Heart left ventricle (tissue), 16 donors: ENCODE data around the gene LRRC15. TPM values are rescaled to one million over a fixed set of nuclear protein-coding genes. Genes with fewer than 3 reads are reported as not detected.

ENCODE experiments used
- ATAC-seq, 4 donors: fragments of 200-7000 bp; cut with Tn5 transposase; one replicate each; pipeline ENCODE4 v1.9.1; 2020 to 2022; ENCODE audit warnings: moderate library complexity in 4 of 4, mild to moderate bottlenecking in 3 of 4, moderate number of reproducible peaks in 1 of 4
- DNase-seq, 5 donors: peaks; one replicate each; pipeline ENCODE4 v3.0.0-alpha.2; 2020
- H3K27ac ChIP-seq, 12 donors: fragments of 200-600 bp; sonication (generic) in 4 of 12; one replicate each; pipeline versions ENCODE4 v1.5.0 to v1.8.0; 2016 to 2022; ENCODE audit warnings: mild to moderate bottlenecking in 2 of 12
- H3K27me3 ChIP-seq, 9 donors: fragments of 200-600 bp; sonication (generic) in 2 of 9; one replicate each; pipeline versions ENCODE4 v1.5.1 to v1.8.0; 2016 to 2022; ENCODE audit warnings: mild to moderate bottlenecking in 3 of 9
- H3K36me3 ChIP-seq, 9 donors: fragments of 200-600 bp; sonication (generic) in 2 of 9; one replicate each; pipeline versions ENCODE4 v1.5.0 to v1.8.0; 2018 to 2022; ENCODE audit warnings: mild to moderate bottlenecking in 2 of 9
- H3K4me1 ChIP-seq, 12 donors: fragments of 200-600 bp; sonication (generic) in 4 of 12; one replicate each; pipeline versions ENCODE4 v1.5.0 to v1.8.0; 2016 to 2022; ENCODE audit warnings: mild to moderate bottlenecking in 3 of 12
- H3K4me3 ChIP-seq, 12 donors: fragments of 200-600 bp; sonication (generic) in 4 of 12; one replicate each; pipeline versions ENCODE4 v1.5.0 to v1.8.0; 2017 to 2022; ENCODE audit warnings: mild to moderate bottlenecking in 9 of 12, moderate library complexity in 4 of 12
- H3K9me3 ChIP-seq, 12 donors: fragments of 200-600 bp; sonication (generic) in 4 of 12; one replicate each; pipeline versions ENCODE4 v1.5.0 to v1.8.0; 2016 to 2022; ENCODE audit warnings: mild to moderate bottlenecking in 1 of 12
- POLR2A ChIP-seq, 2 donors: fragments of 450-650 bp; IDR thresholded peaks; one replicate each; pipeline ENCODE4 v1.6.1; 2017; ENCODE audit warnings: antibody characterized with exemption in 2 of 2, mild to moderate bottlenecking in 2 of 2, moderate library complexity in 2 of 2
- WGBS, 4 donors: extraction: QIAGEN DNeasy Blood & Tissue Kit in 2 of 4; methylation state at CpG; one replicate each; pipeline versions ENCODE4 v1.1.5 to v1.1.7; 2013 to 2018; 5-methylcytosine and 5-hydroxymethylcytosine counted together
- intact Hi-C, 10 donors: fragments of 100-400 bp; cut with DNase I; formaldehyde crosslinking; loops; one replicate each; pipeline versions ENCODE4 v1.11.1 to v1.14.2; 2022
- polyA plus RNA-seq, 2 donors: library from polyadenylated mRNA; stranded (reverse); fragments of 200-250 nt; gene quantifications; one replicate each; pipeline ENCODE4 v1.2.3, GENCODE V29; 2013
- total RNA-seq, 9 donors: library from RNA; depleted of rRNA in 2 of 9; stranded (reverse); fragments of >200 nt in 2 of 9; fragmentation: NEBNext Ultra II Directional in 3 of 9; extraction: Animal tissue kit (Norgen Biotek cat#: 25700) in 3 of 9; gene quantifications; one replicate each; pipeline versions ENCODE4 v1.1.0 to v1.2.4, GENCODE V29; 2016 to 2023
- TF ChIP-seq, protein P1 (sequence below), 12 donors: fragments of 200-600 bp; sonication (generic) in 4 of 12; IDR thresholded peaks; one replicate each; pipeline versions ENCODE4 v1.5.0 to v1.8.0; 2018 to 2022; ENCODE audit warnings: antibody characterized with exemption in 12 of 12, mild to moderate bottlenecking in 5 of 12
- donor health status: ischemic (EF 13 %, LVEDD 7.1; RV severe dilation, severe dysfunction).
- donor health status: healthy with polysubstance abuse.
- donor health status: DM: no; HTN: yes; CAD: no.
- donor health status: DM: no; HTN: no; CAD: no.
- donor health status: ischemic (EF 25% LVEDD 6.9; RV normal size, moderate dysfunction).
- donor health status: ischemic (EF 25% LVEDD 5.7; RV mildly dilated, moderate dysfunction).
- donor health status: healthy.
- donor health status: DM: yes; HTN: yes; CAD: no.
- donor health status: ischemic (EF 35%, LVEDD 5.7; RV mildly dilated, moderate dysfunction).
- donor health status: nonischemic (EF 11% LVEDD 7.7; RV severe dilation, severe dysfunction).
- donor health status: DM: yes; HTN: yes; CAD: no.
- donor health status: PGD.
- donor health status: ischemic (EF 29% LVEDD 5.4; RV normal size, mild dysfunction).
- donor health status: nonischemic (EF 23%, LVEDD 6.1; RV moderate dilation, normal function).

LRRC15 gene
- total and polyA plus RNA-seq, 11 donors = 0.04 to 1.9 (median 0.12) TPM; not detected in 1

DNA sequence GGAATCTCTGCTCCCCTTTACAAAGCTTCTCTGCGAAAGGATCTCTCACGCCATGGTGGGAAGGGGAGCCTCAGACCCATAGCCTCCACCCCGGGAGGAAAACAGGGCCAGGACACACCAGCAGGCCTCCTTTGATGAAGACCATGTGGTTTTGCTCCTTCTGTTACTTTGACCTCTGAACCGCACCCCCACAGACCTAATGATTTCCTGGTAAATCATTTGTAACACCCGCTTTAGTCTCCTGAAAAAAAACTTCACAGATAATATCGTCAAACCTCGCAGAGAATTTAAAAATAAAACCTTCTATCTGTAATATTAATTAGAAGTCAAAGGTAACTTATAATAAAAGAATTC is 36.7 kb downstream of the LRRC15 start:
- H3K9me3 ChIP-seq = no peaks in the 10 kb centered on the region
- TF ChIP-seq, protein P1, sequence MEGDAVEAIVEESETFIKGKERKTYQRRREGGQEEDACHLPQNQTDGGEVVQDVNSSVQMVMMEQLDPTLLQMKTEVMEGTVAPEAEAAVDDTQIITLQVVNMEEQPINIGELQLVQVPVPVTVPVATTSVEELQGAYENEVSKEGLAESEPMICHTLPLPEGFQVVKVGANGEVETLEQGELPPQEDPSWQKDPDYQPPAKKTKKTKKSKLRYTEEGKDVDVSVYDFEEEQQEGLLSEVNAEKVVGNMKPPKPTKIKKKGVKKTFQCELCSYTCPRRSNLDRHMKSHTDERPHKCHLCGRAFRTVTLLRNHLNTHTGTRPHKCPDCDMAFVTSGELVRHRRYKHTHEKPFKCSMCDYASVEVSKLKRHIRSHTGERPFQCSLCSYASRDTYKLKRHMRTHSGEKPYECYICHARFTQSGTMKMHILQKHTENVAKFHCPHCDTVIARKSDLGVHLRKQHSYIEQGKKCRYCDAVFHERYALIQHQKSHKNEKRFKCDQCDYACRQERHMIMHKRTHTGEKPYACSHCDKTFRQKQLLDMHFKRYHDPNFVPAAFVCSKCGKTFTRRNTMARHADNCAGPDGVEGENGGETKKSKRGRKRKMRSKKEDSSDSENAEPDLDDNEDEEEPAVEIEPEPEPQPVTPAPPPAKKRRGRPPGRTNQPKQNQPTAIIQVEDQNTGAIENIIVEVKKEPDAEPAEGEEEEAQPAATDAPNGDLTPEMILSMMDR (IDR thresholded peaks at IDR 0.05) = no peak
- TF ChIP-seq POLR2A (IDR thresholded peaks at IDR 0.05) = no peak
- H3K4me1 ChIP-seq = peaks cover 0 to 28% (median 11%) of the 10 kb centered on the region in 12 donors
- H3K27ac ChIP-seq = no peak overlapping the region
- H3K27me3 ChIP-seq = peaks cover 0 to 41% (median 13%) of the 10 kb centered on the region in 9 donors
- H3K4me3 ChIP-seq = no peak overlapping the region
- no peak for DNase-seq
- 79 to 88% (median 83%) methylated on average over 7 of the region's 7 CpGs for WGBS, 4 donors
- no peak for ATAC-seq
- H3K36me3 ChIP-seq = no peaks in the 10 kb centered on the region
- intact Hi-C loops = loop anchor here (1.0 to 10.0 kb wide), 6 partner anchors 69 to 262 kb away; no protein-coding TSS in a partner anchor

DNA sequence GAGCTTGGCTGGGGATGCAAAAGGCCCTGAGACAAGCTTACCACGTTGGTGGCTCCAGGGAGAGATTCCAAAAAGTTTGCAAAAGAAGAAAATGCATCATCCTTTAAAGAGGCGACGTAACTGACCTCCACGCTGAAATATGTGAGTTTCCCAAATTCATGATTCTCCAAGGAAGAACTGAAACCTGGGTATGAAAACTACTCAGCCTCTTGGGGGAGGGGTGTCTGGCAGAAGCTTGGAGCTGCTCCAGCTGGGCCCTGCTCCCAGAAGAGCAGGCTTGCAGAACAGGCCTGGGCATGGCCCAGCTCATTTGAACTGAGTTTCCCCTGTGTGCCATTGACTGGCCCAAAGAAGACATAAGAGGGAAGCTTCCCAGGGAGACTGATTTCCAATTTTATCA is 39.0 kb downstream of the LRRC15 start:
- H3K27me3 ChIP-seq = peaks cover 0 to 46% (median 14%) of the 10 kb centered on the region in 9 donors
- DNase-seq (peak in 4 of 5 donors; percentile 55 to 85 (median 69)), ATAC-seq (peak; percentile 66 to 79 (median 73))
- WGBS, 4 donors = 50 to 74% (median 54%) methylated on average over 4 of the region's 4 CpGs
- H3K4me1 ChIP-seq = peaks cover 0 to 28% (median 11%) of the 10 kb centered on the region in 12 donors
- intact Hi-C loops = loop anchor here in 6 of 10 donors (5.0 to 10.0 kb wide), 3 partner anchors 72 to 264 kb away; no protein-coding TSS in a partner anchor
- no peak overlapping the region for H3K4me3 ChIP-seq
- no peak for TF ChIP-seq POLR2A (IDR thresholded peaks at IDR 0.05)
- TF ChIP-seq, protein P1 (IDR thresholded peaks at IDR 0.05) = no peak
- H3K9me3 ChIP-seq = no peaks in the 10 kb centered on the region
- H3K36me3 ChIP-seq = no peaks in the 10 kb centered on the region
- peak overlapping the region in 4 of 12 donors; percentile 37 to 59 (median 44) for H3K27ac ChIP-seq

DNA sequence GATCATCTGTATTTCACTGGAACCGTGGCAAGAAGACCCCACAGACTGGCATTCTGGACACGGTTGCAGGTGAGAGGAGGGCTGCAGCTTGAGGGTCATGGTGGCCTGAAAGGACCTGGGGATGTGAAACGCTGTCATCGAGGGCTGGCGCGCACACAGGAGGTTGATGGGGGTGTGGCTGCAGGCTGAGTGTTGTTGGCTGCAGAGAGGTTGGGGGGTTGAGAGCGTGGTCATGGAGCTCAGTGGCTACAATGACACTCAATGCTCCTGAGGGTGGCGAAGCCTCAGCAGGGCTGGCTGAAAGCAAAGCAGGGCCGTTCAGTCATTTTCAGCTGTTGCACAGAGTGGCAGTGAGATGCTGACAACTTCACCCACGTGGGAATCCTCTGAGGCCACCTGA is 39.4 kb downstream of the LRRC15 start:
- peaks cover 0 to 28% (median 11%) of the 10 kb centered on the region in 12 donors for H3K4me1 ChIP-seq
- 42 to 68% (median 58%) methylated on average over 10 of the region's 10 CpGs for WGBS, 4 donors
- no peak overlapping the region for H3K4me3 ChIP-seq
- peak in 1 of 5 donors; percentile 57 for DNase-seq
- intact Hi-C loops = loop anchor here in 6 of 10 donors (5.0 to 10.0 kb wide), 3 partner anchors 72 to 265 kb away; no protein-coding TSS in a partner anchor
- no peaks in the 10 kb centered on the region for H3K9me3 ChIP-seq
- peaks cover 0 to 49% (median 14%) of the 10 kb centered on the region in 9 donors for H3K27me3 ChIP-seq
- peak in 3 of 4 donors; percentile 7 to 51 (median 27) for ATAC-seq
- H3K27ac ChIP-seq = peak overlapping the region in 1 of 12 donors; percentile 38
- TF ChIP-seq, protein P1 (IDR thresholded peaks at IDR 0.05) = no peak
- no peak for TF ChIP-seq POLR2A (IDR thresholded peaks at IDR 0.05)
- no peaks in the 10 kb centered on the region for H3K36me3 ChIP-seq

DNA sequence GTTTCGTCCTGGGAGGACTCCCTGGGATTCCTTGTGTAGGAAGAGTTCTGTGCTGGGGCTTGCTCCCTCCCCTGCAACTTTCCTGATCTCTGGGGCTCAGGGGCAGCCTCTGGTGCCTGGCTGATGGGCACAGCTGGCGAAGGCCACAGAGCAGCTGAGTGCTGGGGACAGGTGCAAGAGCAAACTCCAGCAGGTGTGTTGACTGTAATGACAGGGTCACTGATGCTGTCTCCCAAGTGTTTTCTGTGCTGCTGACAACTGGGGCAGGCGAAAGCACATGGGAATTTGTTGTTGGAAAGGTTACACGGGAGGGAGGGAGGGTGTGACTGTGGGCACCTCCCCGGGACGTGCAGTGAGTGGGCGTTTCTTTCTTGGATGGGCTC is 40.0 kb downstream of the LRRC15 start:
- TF ChIP-seq, protein P1 (IDR thresholded peaks at IDR 0.05) = no peak
- no peak for TF ChIP-seq POLR2A (IDR thresholded peaks at IDR 0.05)
- DNase-seq (no peak), ATAC-seq (no peak)
- Histone ChIP-seq H3K9me3 (no peaks in the 10 kb centered on the region), H3K36me3 (no peaks in the 10 kb centered on the region), H3K4me1 (peaks cover 0 to 28% (median 11%) of the 10 kb centered on the region in 12 donors), H3K4me3 (no peak overlapping the region), H3K27ac (peak overlapping the region in 1 of 12 donors; percentile 38), H3K27me3 (peaks cover 0 to 45% (median 14%) of the 10 kb centered on the region in 9 donors)
- WGBS, 4 donors = 51 to 68% (median 62%) methylated on average over 6 to 7 of the region's 7 CpGs
- intact Hi-C loops = no loop called here
